ENCODE measurements around the gene CCT3. TPM values are rescaled to one million over a fixed set of nuclear protein-coding genes. Genes with fewer than 3 reads are reported as not detected.

CCT3 gene
- total and polyA plus RNA-seq, 2 donors (not counting 1 experiment from before 2014, with no cell fraction given) = 251 to 397 TPM

DNA sequence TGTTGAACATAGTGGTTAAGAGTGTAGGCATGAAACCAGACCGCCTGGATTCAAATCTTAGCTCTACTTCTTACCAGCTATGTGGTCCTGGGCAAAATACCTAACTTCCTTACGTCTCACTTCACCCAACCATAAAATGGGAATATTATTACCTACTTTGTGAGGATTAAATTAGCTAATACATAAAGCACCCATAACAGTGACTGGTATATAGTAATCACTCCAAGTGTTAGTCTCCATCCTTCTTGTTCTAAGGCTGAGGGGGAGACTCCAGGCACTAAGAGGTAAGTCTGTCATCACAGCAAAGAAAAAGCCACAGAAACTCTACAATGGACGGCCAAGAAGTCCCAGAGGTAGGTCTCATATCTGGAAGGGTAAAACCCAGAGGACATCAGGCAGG, 58.3 kb downstream of the CCT3 start:
- TF ChIP-seq CTCF (conservative IDR thresholded peaks at IDR 0.05 in 1 of 2, IDR thresholded peaks at IDR 0.05 in 1 of 2; ENCODE audit: low read depth in 1 of 2, low read length in 2 of 2) (no peak), EZH2 (IDR thresholded peaks at IDR 0.05; ENCODE audit: low read length, missing control alignments) (no peak)
- H3K27me3 ChIP-seq (ENCODE audit: control insufficient read depth, insufficient read depth, low read length) = no peaks in the 10 kb centered on the region
- H3K4me1 ChIP-seq (ENCODE audit: control insufficient read depth, extremely low read depth, insufficient read depth, low read length) = peaks cover 5% of the 10 kb centered on the region
- H3K79me2 ChIP-seq (ENCODE audit: control insufficient read depth, insufficient read depth, low read length) = peaks cover 38% of the 10 kb centered on the region
- H3K9me3 ChIP-seq (ENCODE audit: control insufficient read depth, insufficient read depth, low read depth, low read length) = no peaks in the 10 kb centered on the region
- no peak overlapping the region for H3K27ac ChIP-seq (ENCODE audit: insufficient read depth, low read length)
- no peak overlapping the region for H3K4me3 ChIP-seq (replicated peaks in 1 of 4; ENCODE audit: control extremely low read depth in 1 of 4, insufficient read depth in 1 of 4, low read depth in 3 of 4, low read length in 4 of 4)
- no peak overlapping the region for H2AFZ ChIP-seq (ENCODE audit: low read length)
- H3K36me3 ChIP-seq (ENCODE audit: control insufficient read depth, insufficient read depth, low read length) = peaks cover 8% of the 10 kb centered on the region
- H3K9ac ChIP-seq (ENCODE audit: insufficient read depth, low read length) = no peak overlapping the region
- H3K4me2 ChIP-seq (ENCODE audit: extremely low read depth, insufficient read depth, low read length) = no peak overlapping the region
- DNase-seq (ENCODE audit: low read depth in 2 of 2) = no peak
- H4K20me1 ChIP-seq (ENCODE audit: control insufficient read depth, extremely low read depth, insufficient read depth, low read length) = peaks cover 2% of the 10 kb centered on the region

DNA sequence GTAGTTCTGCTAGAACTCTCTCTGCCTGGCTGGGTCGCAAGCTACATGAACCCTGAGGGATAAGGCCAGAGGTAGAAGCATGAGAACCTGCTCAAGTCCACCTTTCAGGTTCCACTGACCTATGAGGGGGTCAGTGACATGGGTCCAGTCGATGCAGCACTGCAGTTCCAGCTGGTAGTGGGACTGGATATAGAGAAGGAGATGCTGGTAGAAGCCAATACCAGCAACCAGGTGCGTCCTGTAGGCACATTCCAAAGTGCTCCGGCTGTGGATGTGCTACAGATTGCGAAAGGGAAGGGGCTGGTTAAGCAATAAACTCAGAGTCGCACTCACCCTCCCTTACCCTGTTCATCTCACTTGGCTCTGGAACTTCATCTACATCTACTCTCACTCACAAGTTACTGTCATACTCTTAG, 61.1 kb downstream of the CCT3 start:
- no peaks in the 10 kb centered on the region for H3K9me3 ChIP-seq (ENCODE audit: control insufficient read depth, insufficient read depth, low read depth, low read length)
- peaks cover 2% of the 10 kb centered on the region for H4K20me1 ChIP-seq (ENCODE audit: control insufficient read depth, extremely low read depth, insufficient read depth, low read length)
- H3K9ac ChIP-seq (ENCODE audit: insufficient read depth, low read length) = no peak overlapping the region
- peaks cover 5% of the 10 kb centered on the region for H3K4me1 ChIP-seq (ENCODE audit: control insufficient read depth, extremely low read depth, insufficient read depth, low read length)
- H3K4me3 ChIP-seq (replicated peaks in 1 of 4; ENCODE audit: control extremely low read depth in 1 of 4, insufficient read depth in 1 of 4, low read depth in 3 of 4, low read length in 4 of 4) = no peak overlapping the region
- no peak overlapping the region for H3K4me2 ChIP-seq (ENCODE audit: extremely low read depth, insufficient read depth, low read length)
- peaks cover 11% of the 10 kb centered on the region for H3K36me3 ChIP-seq (ENCODE audit: control insufficient read depth, insufficient read depth, low read length)
- H2AFZ ChIP-seq (ENCODE audit: low read length) = no peak overlapping the region
- no peak for DNase-seq (ENCODE audit: low read depth in 2 of 2)
- H3K27me3 ChIP-seq (ENCODE audit: control insufficient read depth, insufficient read depth, low read length) = no peaks in the 10 kb centered on the region
- peaks cover 35% of the 10 kb centered on the region for H3K79me2 ChIP-seq (ENCODE audit: control insufficient read depth, insufficient read depth, low read length)
- TF ChIP-seq EZH2 (IDR thresholded peaks at IDR 0.05; ENCODE audit: low read length, missing control alignments) = no peak
- TF ChIP-seq CTCF (conservative IDR thresholded peaks at IDR 0.05 in 1 of 2, IDR thresholded peaks at IDR 0.05 in 1 of 2; ENCODE audit: low read depth in 1 of 2, low read length in 2 of 2) = no peak
- H3K27ac ChIP-seq (ENCODE audit: insufficient read depth, low read length) = no peak overlapping the region

- Histone ChIP-seq H3K9ac (ENCODE audit: insufficient read depth, low read length) (no peak overlapping the region), H4K20me1 (ENCODE audit: control insufficient read depth, extremely low read depth, insufficient read depth, low read length) (peaks cover 2% of the 10 kb centered on the region), H3K4me2 (ENCODE audit: extremely low read depth, insufficient read depth, low read length) (no peak overlapping the region), H3K9me3 (ENCODE audit: control insufficient read depth, insufficient read depth, low read depth, low read length) (no peaks in the 10 kb centered on the region), H3K79me2 (ENCODE audit: control insufficient read depth, insufficient read depth, low read length) (peaks cover 31% of the 10 kb centered on the region), H3K4me1 (ENCODE audit: control insufficient read depth, extremely low read depth, insufficient read depth, low read length) (peaks cover 5% of the 10 kb centered on the region), H3K4me3 (replicated peaks in 1 of 4; ENCODE audit: control extremely low read depth in 1 of 4, insufficient read depth in 1 of 4, low read depth in 3 of 4, low read length in 4 of 4) (no peak overlapping the region), H2AFZ (ENCODE audit: low read length) (no peak overlapping the region), H3K36me3 (ENCODE audit: control insufficient read depth, insufficient read depth, low read length) (peaks cover 11% of the 10 kb centered on the region), H3K27me3 (ENCODE audit: control insufficient read depth, insufficient read depth, low read length) (no peaks in the 10 kb centered on the region), H3K27ac (ENCODE audit: insufficient read depth, low read length) (no peak overlapping the region)
- no peak for TF ChIP-seq CTCF (conservative IDR thresholded peaks at IDR 0.05 in 1 of 2, IDR thresholded peaks at IDR 0.05 in 1 of 2; ENCODE audit: low read depth in 1 of 2, low read length in 2 of 2)
- no peak for TF ChIP-seq EZH2 (IDR thresholded peaks at IDR 0.05; ENCODE audit: low read length, missing control alignments)
- peak in 1 of 2 donors; percentile 61 for DNase-seq (ENCODE audit: low read depth in 2 of 2)
Measured at GRCh38 chr1:156276532-156276931, 61.6 kb downstream of the CCT3 start.

Data from fibroblast of lung (primary cell).